Hematopoietic multipotent progenitor cell treated with erythropoietin and hydrocortisone succinate and interleukin-3 and kit ligand, for 15 days (in vitro differentiated cells): ENCODE measurements around the gene KRT84.
"Not testable (repeated sequence)": the region's sequence is repeated elsewhere in the genome, so short reads cannot be mapped to it uniquely, and the experiment has no call there.

ENCODE experiments used
- DNase-seq: peaks from one replicate; pipeline ENCODE4 v3.0.0-alpha.2; 2015; ENCODE audit warnings: low spot score

KRT84 gene

GRCh38 chr12:52411815-52412214 lies 26.4 kb upstream of the KRT84 start:
- no peak for DNase-seq

GRCh38 chr12:52410589-52411248 lies 25.3 kb upstream of the KRT84 start:
- DNase-seq, result not testable (repeated sequence)

GRCh38 chr12:52407918-52408317 lies 22.5 kb upstream of the KRT84 start:
- DNase-seq, result no peak

DNA sequence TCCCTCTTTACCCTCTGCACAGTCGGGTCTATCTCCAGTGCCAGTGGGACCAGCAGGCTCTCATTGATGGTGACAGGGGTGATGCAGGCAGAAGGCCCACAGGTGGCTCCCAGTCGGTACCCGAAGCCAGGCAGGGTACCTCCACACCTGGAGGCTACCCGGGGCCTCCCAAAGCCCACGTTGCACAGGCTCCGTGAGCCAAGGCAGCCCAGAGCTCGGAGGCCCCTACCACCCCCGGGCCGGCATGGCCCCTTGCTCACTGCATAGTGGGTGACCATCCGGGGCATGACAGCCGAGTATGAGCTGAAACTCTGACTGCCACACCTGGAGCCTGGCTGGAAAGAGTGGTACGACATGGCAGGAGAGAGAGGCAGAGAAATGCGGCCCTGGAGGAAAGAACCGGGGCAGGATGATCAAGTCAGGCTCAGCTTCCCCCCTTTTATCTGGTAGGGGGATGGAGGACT lies 20.5 kb upstream of the KRT84 start, which contains the start of gene KRT82:
Gene KRT82, minus strand, starts transcription at position 414 of the 464 bp plus-strand sequence. Its CDS starts 58 bp downstream, at position 356.
- DNase-seq, result no peak

DNA sequence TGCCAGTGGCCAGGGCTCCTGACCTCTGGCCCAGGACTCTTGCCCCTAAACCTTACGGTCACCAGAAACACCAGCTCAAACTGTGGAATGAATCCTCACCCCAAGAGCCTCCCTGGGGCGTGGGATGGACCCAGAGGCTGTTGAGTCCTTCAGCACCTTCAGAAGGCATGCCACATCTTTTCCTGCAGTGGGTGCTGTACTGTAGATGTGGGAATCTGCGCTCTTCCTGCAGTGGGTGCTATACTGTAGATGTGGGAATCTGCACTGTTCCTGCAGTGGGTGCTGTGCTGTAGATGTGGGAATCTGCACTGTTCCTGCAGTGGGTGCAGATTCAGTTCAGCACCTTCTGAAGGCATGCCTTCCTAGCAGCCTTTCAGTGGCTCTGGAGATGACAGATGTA lies 19.5 kb upstream of the KRT84 start:
- DNase-seq, result no peak

DNA sequence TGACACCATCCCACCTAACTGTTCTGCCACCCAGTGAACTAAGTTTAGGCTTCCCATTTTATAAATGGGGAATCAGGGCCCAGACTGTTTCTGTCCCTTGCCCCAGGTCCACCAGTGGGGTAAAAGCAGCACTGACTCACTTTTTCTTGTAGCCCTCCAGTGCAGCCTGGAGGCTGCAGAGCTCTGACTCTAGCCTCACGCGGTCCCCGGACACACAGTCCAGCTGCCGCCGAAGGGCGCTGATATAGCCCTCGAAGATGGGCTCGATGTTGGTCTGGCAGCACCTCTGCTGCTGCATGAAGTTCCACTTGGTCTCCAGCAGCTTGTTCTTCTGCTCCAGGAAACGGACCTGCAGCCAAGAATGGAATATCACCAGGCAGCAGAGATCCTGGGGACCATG lies 18.1 kb upstream of the KRT84 start:
- no peak for DNase-seq

DNA sequence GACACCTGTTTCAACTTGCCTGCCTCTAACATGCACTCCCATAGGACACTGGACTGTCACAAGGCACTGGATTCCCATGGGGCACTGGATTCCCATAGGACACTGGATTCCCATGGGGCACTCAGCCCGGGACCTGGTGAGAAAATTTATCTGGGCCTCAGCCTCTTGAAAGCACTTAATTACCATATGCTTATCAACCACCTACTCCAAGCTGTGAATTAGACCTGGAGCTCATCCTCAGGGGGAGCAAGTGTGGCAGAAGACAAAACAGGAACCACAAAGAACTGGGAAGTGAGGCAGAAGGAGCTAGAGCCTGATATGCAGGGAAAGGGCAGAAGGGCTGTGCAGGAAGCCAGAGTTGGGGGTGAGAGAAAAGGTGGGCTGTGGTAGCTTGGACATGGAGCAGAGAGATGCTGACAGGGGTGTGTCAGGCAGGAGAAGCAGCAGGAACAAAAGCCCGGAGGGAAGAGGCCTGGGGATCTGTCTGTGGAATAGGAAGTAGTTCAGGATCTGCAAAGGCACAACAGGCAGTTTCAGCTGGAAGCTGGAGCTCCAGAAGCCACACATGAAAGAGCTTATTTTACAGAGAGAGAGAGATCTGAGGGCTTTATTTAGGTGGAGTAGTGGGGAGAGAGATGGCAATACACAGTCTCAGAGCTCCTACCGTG lies 17.6 kb upstream of the KRT84 start:
- DNase-seq, result no peak

- no peak for DNase-seq
Measured at GRCh38 chr12:52402377-52402776, 16.9 kb upstream of the KRT84 start.

DNA sequence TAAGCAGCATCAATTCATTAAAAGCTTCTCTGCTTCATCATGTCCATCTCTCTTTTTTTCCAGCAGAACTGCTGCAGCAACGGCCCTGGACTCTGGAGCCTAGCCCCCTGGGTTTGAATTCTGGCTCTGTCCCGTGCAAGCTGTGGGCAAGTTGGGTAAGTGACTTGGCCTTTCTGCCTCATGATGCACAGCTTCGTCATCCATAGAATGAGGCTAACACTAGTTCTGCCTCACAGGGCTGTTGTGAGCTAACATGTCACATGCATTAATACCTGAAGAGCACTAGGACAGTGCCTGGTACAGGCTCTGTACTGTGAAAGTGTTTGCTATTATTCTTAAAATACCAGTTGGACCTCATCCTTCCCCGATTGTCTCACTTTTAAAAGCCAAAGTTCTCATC lies 16.5 kb upstream of the KRT84 start:
- no peak for DNase-seq

GRCh38 chr12:52401526-52401925 lies 16.1 kb upstream of the KRT84 start:
- no peak for DNase-seq

DNA sequence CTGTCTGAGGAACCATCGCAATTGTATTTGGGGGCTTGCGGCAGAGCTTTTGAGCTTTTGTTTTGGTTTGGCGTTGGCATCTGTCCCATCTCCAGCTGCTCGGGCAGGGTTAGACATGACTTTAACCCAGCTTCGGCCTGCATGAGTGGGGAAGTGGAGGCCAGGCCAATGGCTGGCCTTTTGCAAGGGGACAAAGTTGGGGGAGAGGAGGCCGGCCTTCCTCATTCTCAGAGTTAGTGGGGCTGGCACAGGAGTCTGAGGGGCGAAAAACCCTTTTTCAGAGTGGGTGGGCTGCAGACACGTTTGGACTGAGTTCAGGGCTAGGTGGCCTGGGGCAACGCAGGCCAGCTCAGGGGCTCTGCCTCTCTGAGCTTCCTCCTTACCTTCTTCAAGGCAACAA lies 15.5 kb upstream of the KRT84 start:
- no peak for DNase-seq

GRCh38 chr12:52399756-52400155 lies 14.3 kb upstream of the KRT84 start:
- DNase-seq, result no peak

- DNase-seq, result no peak
Measured at GRCh38 chr12:52398176-52398575, 12.7 kb upstream of the KRT84 start.

DNA sequence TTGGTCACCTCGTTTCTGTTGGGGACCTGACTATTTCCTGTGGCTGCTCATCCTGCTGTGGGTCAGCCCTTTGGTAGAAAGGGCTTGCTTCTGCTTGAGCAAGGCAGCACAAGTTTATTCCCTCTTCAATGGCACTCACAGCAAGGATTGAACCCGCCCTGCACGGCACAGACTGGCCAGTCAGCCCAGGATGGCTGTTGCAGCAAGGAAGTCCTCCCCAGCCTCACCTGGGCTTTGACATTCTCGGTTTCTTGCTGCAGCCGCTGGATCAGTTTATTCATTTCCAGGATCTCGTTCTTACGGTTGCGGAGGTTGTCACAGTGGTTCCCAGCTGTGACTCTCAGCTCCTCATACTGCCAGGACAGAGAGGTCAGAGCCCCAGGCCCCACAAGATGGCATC lies 11.2 kb upstream of the KRT84 start:
- no peak for DNase-seq

- no peak for DNase-seq
Measured at GRCh38 chr12:52395761-52396434, 10.4 kb upstream of the KRT84 start.

DNA sequence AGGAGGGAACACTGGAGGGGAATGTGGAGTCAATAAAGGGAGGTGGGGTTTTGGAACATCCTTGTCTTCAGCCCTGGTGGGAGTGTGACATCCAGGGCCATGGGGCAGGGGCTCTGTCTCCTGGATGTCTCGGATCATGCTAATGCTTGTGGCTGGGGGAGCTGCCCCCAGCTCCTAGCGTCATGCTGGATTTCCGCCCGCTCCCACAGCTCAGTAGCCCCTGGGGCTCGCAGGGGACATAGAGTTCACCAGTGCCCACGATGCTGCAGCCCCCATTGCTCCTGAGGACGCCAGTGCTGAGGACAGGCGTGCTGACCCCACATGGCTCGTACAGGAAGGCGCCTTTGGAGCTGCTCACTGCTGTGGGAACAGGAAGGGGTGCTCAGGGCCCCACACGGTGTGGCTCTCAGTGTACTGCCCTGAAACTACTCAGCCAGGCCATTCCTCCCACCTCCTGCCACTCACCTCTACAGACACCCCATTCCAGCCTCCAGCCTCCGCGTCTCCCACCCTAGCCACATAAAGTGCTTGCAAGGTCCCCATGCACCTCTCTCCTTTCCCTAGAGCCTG lies 9.5 kb upstream of the KRT84 start:
- no peak for DNase-seq

DNA sequence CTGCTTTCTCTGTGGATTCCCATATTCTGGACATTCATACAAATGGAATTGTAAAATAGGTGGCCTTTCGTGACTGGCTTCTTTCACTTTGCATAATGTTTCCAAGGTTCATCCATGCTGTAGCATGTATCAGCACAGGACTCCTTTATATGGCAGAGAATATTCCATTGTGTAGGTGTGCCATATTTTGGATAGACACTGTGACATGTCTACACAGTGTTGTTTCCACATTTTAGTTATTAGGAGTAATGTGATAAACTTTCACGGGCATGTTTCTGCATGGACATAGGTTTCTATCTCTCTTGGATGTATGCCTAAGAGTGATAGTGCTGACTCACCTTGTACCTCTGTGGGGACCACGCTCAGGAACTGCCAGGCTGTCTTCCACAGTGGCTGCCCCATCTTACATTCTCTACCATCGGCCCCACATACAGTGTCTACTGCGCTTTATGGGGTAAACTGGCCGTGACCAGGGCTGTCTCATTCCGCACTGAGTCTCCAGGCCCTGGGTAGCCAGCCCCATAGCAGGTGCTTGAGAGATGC lies 7.1 kb upstream of the KRT84 start:
- no peak for DNase-seq

DNA sequence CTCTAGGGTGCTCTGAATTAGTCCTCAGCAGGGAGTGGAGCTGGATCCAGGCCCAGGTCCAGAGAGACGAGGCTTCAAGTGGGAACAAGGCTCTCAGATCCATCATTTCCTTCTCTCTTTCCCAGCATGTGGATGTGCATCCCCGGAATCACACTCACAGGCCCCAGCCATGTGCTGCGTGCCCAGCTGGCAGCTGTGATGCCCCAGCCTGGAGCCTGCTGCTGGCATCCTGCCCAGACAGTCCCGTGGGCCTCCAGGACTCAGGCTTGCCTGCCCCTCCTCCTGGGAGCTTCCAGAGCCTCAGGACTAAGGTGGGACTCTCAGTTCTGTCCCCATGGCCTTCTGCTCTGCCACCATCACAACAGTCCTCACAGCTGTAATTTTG lies 6.2 kb upstream of the KRT84 start:
- no peak for DNase-seq

DNA sequence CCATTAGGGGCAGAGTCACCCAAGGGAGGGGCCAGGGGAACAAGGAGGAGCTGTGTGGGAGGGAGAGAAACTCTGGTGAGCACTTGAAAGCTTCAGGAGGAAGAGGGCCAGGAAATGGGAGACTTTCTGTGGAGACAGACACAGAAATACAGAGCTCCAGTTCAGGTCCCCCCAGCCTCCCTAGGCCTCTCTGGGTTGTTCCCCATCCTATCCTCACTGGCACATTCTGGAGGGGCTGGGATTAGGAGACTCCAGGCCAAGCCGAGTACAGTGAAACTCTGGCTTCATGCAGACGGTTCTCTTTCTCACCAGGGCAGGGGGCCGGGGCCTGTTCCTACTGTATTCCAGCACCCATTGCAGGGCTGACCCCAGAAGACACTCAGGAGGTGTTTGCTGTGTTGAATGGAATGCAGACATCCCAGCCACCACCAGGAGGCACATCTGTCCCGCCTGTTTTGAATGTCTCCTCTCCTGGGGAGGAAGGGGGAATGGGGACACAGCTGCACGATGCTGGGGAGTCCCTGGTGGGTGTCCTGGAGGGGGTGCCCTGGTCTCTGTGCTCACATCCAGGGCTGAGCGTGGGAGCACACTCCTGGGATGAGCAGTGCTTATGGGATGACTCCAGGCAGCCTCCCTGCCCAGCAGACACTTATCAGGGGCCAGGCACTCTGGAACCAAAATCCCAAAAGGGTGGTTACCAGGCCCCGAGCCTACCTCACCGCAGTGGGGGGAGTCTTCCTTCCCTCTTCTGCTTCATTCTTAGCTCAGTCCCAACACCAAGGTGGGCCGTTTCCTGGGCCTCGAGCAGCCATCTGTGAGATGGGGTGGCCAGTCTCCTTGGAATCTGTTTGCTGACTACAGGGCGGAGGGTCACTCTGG lies 5.5 kb upstream of the KRT84 start:
- DNase-seq, result no peak

GRCh38 chr12:52389313-52390207 lies 4.1 kb upstream of the KRT84 start:
- DNase-seq, result no peak

DNA sequence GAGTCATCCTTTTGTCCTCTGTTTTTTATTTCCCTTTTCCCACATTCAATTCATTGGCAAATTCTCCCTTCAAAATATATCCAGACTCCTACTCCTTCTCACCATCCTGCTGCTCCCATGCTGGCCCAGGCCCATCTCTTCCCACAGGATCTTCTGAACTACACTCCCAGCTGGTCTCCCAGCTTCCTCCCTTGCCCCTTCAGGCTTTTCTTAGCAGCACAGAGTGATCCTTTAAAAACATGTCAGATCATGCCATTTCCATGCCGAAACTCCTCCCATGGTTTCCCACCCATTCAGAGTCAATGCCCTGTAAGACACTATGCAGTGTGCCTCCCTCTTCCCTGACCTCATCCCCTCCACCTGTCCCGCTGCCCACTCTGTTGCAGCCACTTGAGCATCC lies 2.4 kb upstream of the KRT84 start:
- DNase-seq, result no peak
